ENCODE results near the gene GLP1R. TPM values are rescaled to one million over a fixed set of nuclear protein-coding genes. Genes with fewer than 3 reads are reported as not detected.

GLP1R gene
- total and polyA plus RNA-seq, 3 donors from 2014 or later: 0.09 to 0.55 (median 0.31) TPM

DNA sequence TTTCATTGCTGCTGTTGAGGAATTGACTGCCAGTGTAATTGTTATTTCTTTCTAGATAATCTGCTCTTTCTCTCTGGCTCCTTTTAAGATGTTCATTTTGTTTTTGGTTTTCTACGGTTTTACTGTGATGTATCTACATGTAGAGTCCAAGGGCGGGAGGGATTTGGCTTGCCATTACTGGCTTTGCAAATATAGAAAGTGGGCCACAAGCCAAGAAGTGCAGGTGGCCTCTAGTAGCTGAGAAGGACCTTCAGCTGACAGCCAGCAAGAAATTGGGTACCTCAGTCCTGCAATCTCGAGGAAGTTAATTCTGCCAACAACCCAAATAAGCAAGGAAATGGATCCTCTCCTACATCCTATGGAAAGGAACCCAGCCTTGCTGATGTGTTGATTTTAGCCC, 42.8 kb upstream of the GLP1R start:
- intact Hi-C loops (cut with DNase I; ENCODE audit: low total_unique reads): no loop called here
- no peaks in the 10 kb centered on the region for H3K36me3 ChIP-seq (ENCODE audit: low read depth, missing control alignments)
- DNase-seq: no peak
- no peak overlapping the region for H3K27ac ChIP-seq
- no peak overlapping the region for H3K4me3 ChIP-seq
- no peaks in the 10 kb centered on the region for H3K4me1 ChIP-seq
- no peaks in the 10 kb centered on the region for H3K9me3 ChIP-seq
- no peak for TF ChIP-seq POLR2A (IDR thresholded peaks at IDR 0.05)
- TF ChIP-seq CTCF (IDR thresholded peaks at IDR 0.05): no peak
- WGBS, 2 donors: 77 to 79% methylated on average over 3 of the region's 3 CpGs
- H3K27me3 ChIP-seq: no peaks in the 10 kb centered on the region

- Histone ChIP-seq H3K4me3 (no peak overlapping the region), H3K4me1 (no peaks in the 10 kb centered on the region), H3K27ac (no peak overlapping the region), H3K27me3 (no peaks in the 10 kb centered on the region), H3K9me3 (no peaks in the 10 kb centered on the region), H3K36me3 (ENCODE audit: low read depth, missing control alignments) (no peaks in the 10 kb centered on the region)
- no peak for DNase-seq
- intact Hi-C loops (cut with DNase I; ENCODE audit: low total_unique reads): no loop called here
- 76 to 77% methylated on average over 3 of the region's 3 CpGs for WGBS, 2 donors
- TF ChIP-seq POLR2A (IDR thresholded peaks at IDR 0.05) (no peak), CTCF (IDR thresholded peaks at IDR 0.05) (no peak)
These were observed 41.0 kb upstream of the GLP1R start for GRCh38 chr6:39007575-39007974.

- Histone ChIP-seq H3K27me3 (no peaks in the 10 kb centered on the region), H3K4me3 (no peak overlapping the region), H3K4me1 (no peaks in the 10 kb centered on the region), H3K27ac (no peak overlapping the region), H3K36me3 (ENCODE audit: low read depth, missing control alignments) (no peaks in the 10 kb centered on the region), H3K9me3 (no peaks in the 10 kb centered on the region)
- 26 to 57% methylated on average over 1 of the region's 1 CpG for WGBS, 2 donors
- intact Hi-C loops (cut with DNase I; ENCODE audit: low total_unique reads): no loop called here
- TF ChIP-seq POLR2A (IDR thresholded peaks at IDR 0.05): no peak
- no peak for TF ChIP-seq CTCF (IDR thresholded peaks at IDR 0.05)
- no peak for DNase-seq
These were observed 39.8 kb upstream of the GLP1R start for GRCh38 chr6:39008737-39009136.

DNA sequence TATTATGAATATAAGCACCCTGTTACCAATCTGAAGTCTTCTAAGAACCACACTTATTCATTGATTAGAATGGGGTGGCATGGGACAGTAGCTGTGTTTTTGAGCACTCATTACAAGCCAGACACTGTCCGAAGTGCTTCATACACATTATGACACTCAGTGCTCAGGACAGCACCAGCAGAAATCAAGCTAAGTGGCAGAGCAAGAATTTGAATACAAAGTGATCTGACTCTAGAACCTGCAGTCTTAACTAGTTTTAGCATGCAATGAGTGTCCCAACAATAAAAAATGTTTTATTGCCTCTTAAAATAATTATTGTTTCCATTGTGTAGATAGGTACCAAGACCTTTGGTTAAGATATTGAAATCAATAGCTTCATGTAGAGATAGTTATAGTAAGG, 39.1 kb upstream of the GLP1R start:
- H3K27ac ChIP-seq: no peak overlapping the region
- no peaks in the 10 kb centered on the region for H3K9me3 ChIP-seq
- H3K36me3 ChIP-seq (ENCODE audit: low read depth, missing control alignments): no peaks in the 10 kb centered on the region
- H3K4me3 ChIP-seq: no peak overlapping the region
- TF ChIP-seq POLR2A (IDR thresholded peaks at IDR 0.05) (no peak), CTCF (IDR thresholded peaks at IDR 0.05) (no peak)
- H3K27me3 ChIP-seq: no peaks in the 10 kb centered on the region
- intact Hi-C loops (cut with DNase I; ENCODE audit: low total_unique reads): no loop called here
- no peaks in the 10 kb centered on the region for H3K4me1 ChIP-seq
- DNase-seq: no peak
- WGBS, 2 donors: 10 to 58% methylated on average over 1 of the region's 1 CpG

- H3K4me3 ChIP-seq: no peak overlapping the region
- no peaks in the 10 kb centered on the region for H3K9me3 ChIP-seq
- no peaks in the 10 kb centered on the region for H3K36me3 ChIP-seq (ENCODE audit: low read depth, missing control alignments)
- no peak overlapping the region for H3K27ac ChIP-seq
- no peak for DNase-seq
- H3K27me3 ChIP-seq: no peaks in the 10 kb centered on the region
- WGBS, 2 donors: 90 to 91% methylated on average over 7 of the region's 7 CpGs
- no peaks in the 10 kb centered on the region for H3K4me1 ChIP-seq
- intact Hi-C loops (cut with DNase I; ENCODE audit: low total_unique reads): no loop called here
- TF ChIP-seq POLR2A (IDR thresholded peaks at IDR 0.05) (no peak), CTCF (IDR thresholded peaks at IDR 0.05) (no peak)
These were observed 31.6 kb upstream of the GLP1R start for GRCh38 chr6:39016839-39017546.
